ENCODE data around the gene GABRA5. TPM values are rescaled to one million over a fixed set of nuclear protein-coding genes. Genes with fewer than 3 reads are reported as not detected.

GABRA5 gene
- total and polyA plus RNA-seq, 2 of the 8 experiments (the other 6 are each of a cell fraction or from before 2014, with no cell fraction given), result 15.0 to 29.6 TPM

DNA sequence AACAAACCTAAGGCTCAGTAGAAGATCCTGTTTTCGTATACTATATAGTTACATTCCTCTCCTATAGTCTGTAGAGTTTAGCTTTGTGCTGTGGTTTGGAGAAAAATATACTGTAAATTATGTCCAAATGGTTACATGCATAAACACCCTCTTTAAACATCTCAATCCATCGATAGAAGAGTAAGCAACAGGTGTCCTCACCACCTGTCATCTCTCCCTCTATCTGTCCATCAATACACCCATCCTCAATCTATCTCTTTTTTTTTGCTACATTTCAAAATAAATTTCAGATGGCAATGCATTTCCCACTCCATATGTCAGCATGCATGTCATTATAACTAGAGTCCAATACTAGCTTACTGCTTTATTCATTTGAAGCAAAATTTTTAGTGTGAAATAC is 83.1 kb downstream of the GABRA5 start:
- H3K36me3 ChIP-seq (ENCODE audit: control insufficient read depth in 2 of 4, insufficient read depth in 4 of 4, low read length in 3 of 4), result peaks cover 0 to 2% (median 0%) of the 10 kb centered on the region in 4 experiments; a peak in 1 of 8 replicates
- no peak overlapping the region for H4K8ac ChIP-seq (ENCODE audit: extremely low read depth, insufficient read depth, low read length)
- H3K23ac ChIP-seq (ENCODE audit: insufficient read length), result no peak overlapping the region
- no peaks in the 10 kb centered on the region for H3K27me3 ChIP-seq (replicated peaks in 1 of 4; ENCODE audit: control insufficient read depth in 3 of 4, extremely low read depth in 1 of 4, insufficient read depth in 3 of 4, low read length in 3 of 4)
- H3K18ac ChIP-seq (ENCODE audit: extremely low read depth, low read length), result no peak overlapping the region
- H3K27ac ChIP-seq (ENCODE audit: low read depth, low read length), result no peak overlapping the region
- no peak overlapping the region for H4K91ac ChIP-seq (replicated peaks; ENCODE audit: insufficient read length, low read length)
- H3K9ac ChIP-seq (replicated peaks in 1 of 4; ENCODE audit: extremely low read depth in 1 of 4, low read depth in 3 of 4, low read length in 3 of 4), result no peak overlapping the region
- H2BK12ac ChIP-seq (ENCODE audit: low read depth, low read length), result no peak overlapping the region
- H2BK5ac ChIP-seq (ENCODE audit: low read depth, low read length), result no peak overlapping the region
- no peak overlapping the region for H2BK15ac ChIP-seq (ENCODE audit: low read length)
- no peaks in the 10 kb centered on the region for H3K79me2 ChIP-seq (ENCODE audit: control insufficient read depth in 1 of 2, insufficient read depth in 2 of 2, low read length in 2 of 2)
- no peaks in the 10 kb centered on the region for H4K20me1 ChIP-seq (replicated peaks in 1 of 2; ENCODE audit: control insufficient read depth in 1 of 2, insufficient read depth in 2 of 2, low read length in 2 of 2)
- FAIRE-seq (no peak), DNase-seq (ENCODE audit: low read depth in 1 of 2, low spot score in 2 of 2) (no peak)
- H2BK120ac ChIP-seq (replicated peaks; ENCODE audit: low read depth, low read length), result no peak overlapping the region
- POLR2A ChIA-PET (ENCODE audit: partially characterized antibody), result no interaction called here
- no peaks in the 10 kb centered on the region for H3K79me1 ChIP-seq (ENCODE audit: low read depth, low read length)
- H3K4me1 ChIP-seq (replicated peaks in 1 of 4; ENCODE audit: control insufficient read depth in 3 of 4, insufficient read depth in 4 of 4, low read length in 3 of 4), result no peaks in the 10 kb centered on the region
- no peak overlapping the region for H2BK20ac ChIP-seq (ENCODE audit: low read length)
- no peak overlapping the region for H3K14ac ChIP-seq (ENCODE audit: insufficient read length)
- 88% methylated on average over 2 of the region's 2 CpGs; no CpG with 5 or more reads in 1 of the 2 experiments for WGBS, 2 experiments (ENCODE audit: extremely low coverage in 1 of 2, insufficient coverage in 1 of 2, insufficient read length in 1 of 2, insufficient replicate concordance in 2 of 2, low coverage in 1 of 2, low lambda C conversion rate in 2 of 2, missing lambda C conversion rate in 1 of 2)
- H2AK5ac ChIP-seq (ENCODE audit: low read depth, low read length), result no peak overlapping the region
- H3K4ac ChIP-seq (replicated peaks; ENCODE audit: insufficient read length, low read depth, low read length), result no peak overlapping the region
- H3K23me2 ChIP-seq (ENCODE audit: low read depth, low read length), result no peaks in the 10 kb centered on the region
- CTCF ChIA-PET (ENCODE audit: partially characterized antibody), result interaction anchor here (0.7 to 1.8 kb wide), 3 partner anchors 24 to 717 kb away, joined by 3 to 6 read pairs (median 5); no protein-coding TSS in a partner anchor
- H3K4me3 ChIP-seq (ENCODE audit: extremely low read depth in 1 of 4, insufficient read depth in 2 of 4, low read depth in 3 of 4, low read length in 4 of 4), result no peak overlapping the region
- H3K4me2 ChIP-seq (ENCODE audit: insufficient read depth in 1 of 2, low read depth in 2 of 2, low read length in 2 of 2), result no peak overlapping the region
- no peak overlapping the region for H2AFZ ChIP-seq (ENCODE audit: low read length)
- no peak overlapping the region for H4K5ac ChIP-seq (ENCODE audit: insufficient read length, low read depth, low read length)
- H3K56ac ChIP-seq (replicated peaks; ENCODE audit: insufficient read length, low read depth, low read length), result no peak overlapping the region
- peaks cover 8 to 10% of the 10 kb centered on the region in 2 experiments; a peak in 1 of 4 replicates for H3K9me3 ChIP-seq (ENCODE audit: insufficient read depth in 2 of 2, low read depth in 1 of 2, low read length in 1 of 2)
- no peak for TF ChIP-seq ASH2L (IDR thresholded peaks at IDR 0.05; ENCODE audit: low read length)
- TF ChIP-seq CBX5 (IDR thresholded peaks at IDR 0.05; ENCODE audit: low read depth, low read length), result no peak
- TF ChIP-seq KDM5A (IDR thresholded peaks at IDR 0.05; ENCODE audit: low read length), result no peak
- no peak for TF ChIP-seq RAD21 (IDR thresholded peaks at IDR 0.05 in 1 of 2, conservative IDR thresholded peaks at IDR 0.05 in 1 of 2; ENCODE audit: low read depth in 2 of 2, low read length in 2 of 2)
- TF ChIP-seq RBBP5 (IDR thresholded peaks at IDR 0.05; ENCODE audit: borderline replicate concordance, low read depth, low read length), result no peak
- no peak for TF ChIP-seq SP1 (IDR thresholded peaks at IDR 0.05; ENCODE audit: low read depth, low read length)
- no peak for TF ChIP-seq HDAC6 (IDR thresholded peaks at IDR 0.05; ENCODE audit: low read depth, low read length)
- TF ChIP-seq USF2 (IDR thresholded peaks at IDR 0.05; ENCODE audit: low read length), result no peak
- TF ChIP-seq FOSL1 (IDR thresholded peaks at IDR 0.05; ENCODE audit: insufficient read depth, low read depth, low read length), result no peak
- TF ChIP-seq NRF1 (IDR thresholded peaks at IDR 0.05; ENCODE audit: low read depth, low read length), result no peak
- TF ChIP-seq SRF (IDR thresholded peaks at IDR 0.05; ENCODE audit: low read depth, low read length), result no peak

Data from H1 (cell line).